GM19099 (cell line): ENCODE data around the gene DSCAM.

ENCODE experiments used
- POLR2A ChIP-seq: IDR thresholded peaks from 3 replicates; pipeline ENCODE4 v1.6.1; 2011; ENCODE audit warnings: low read depth; ENCODE audit not compliant: insufficient read length; ENCODE audit errors: extremely low read depth

The DSCAM gene

DNA sequence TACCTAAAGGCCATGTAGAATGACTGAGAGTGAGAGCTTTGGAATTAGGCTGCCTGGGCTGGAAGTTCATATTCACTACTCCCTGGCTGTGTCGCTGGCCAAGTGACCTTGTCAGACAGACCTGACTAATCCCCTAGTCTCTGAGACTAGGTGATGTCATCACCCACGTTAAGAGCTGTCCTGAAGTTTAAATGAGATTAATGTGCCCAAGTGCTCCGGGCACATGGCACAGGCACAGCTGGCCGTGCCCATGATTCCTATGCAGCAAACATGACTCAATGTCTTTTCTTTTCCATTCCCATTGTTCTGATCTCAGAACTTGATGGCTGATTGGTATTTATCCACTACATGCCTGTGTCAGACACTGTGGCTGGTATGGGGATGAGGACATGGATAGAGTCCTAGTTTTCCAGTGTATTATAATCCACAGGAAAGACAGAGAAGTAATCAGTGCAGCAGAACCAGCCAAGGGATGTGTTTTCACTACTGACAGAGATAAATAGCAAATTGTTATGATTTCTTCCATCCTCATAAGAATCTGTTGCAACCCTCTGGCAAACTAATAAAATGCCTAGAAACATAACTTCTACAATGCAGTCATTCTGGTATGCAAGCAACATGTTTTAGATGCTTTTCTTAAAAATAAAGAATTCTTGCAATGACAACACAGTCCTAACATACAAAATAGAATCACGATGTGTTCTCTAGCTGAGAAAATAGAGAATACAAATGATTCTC, 798.8 kb downstream of the DSCAM start:
- no peak for TF ChIP-seq POLR2A

DNA sequence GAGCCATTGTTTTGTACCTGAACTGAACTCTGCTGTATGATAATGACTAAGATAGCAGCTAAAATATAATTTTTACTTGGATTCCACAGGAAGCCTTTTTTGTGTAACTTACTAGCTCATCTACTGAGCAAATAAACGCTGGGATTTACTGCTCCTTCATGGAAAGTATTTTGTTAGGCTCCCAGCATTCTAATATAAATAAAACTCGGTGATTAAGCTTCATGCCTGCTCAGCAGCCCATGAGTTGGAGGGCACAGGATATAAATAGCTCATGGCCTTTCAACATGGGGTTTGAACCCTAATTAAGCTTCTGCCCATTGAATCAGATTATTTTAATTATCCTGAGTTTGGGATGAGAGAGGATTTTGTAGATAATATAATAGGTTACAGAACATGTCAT, 799.7 kb downstream of the DSCAM start:
- TF ChIP-seq POLR2A, result no peak

DNA sequence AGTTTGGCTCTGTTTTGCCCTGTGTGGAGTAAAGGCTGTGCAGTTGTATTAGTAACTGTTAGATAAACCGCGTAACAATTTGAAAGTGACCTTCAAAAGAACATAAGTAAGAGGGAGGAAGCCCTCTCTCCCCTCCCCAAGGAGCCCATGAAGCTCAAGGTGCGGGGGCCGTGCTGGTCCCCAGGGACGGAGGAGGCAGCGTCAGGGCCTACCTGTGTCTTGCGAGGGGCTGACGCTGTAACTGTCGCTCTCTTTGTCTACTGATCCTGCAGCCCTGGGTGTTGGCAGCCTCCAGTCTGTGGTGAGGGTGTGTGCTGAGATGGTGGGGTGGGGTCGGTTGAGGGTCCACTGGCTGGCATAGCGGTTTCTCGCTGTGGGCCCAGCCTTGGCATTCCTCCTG, 803.1 kb downstream of the DSCAM start:
- no peak for TF ChIP-seq POLR2A

DNA sequence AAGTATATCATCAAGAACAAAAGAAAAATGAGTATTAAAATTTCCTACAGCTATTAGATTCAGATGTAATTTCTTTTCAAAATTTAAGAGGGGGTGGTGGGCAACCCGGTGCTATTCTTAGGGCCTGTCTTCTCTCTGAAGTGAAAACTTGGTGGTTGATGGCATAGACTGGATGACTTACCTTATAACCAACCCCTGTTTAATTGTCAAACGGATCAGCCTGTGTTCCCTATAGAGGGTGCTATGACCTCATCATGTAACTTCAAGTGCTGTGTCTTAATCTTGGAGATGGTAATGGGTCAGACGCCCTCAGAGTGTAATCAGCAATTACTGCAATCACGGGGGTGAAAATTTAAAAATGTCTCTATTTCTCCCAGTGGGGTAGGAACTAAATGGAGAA, 803.5 kb downstream of the DSCAM start:
- no peak for TF ChIP-seq POLR2A

GRCh38 chr21:40041446-40041845, 805.5 kb downstream of the DSCAM start:
- TF ChIP-seq POLR2A, result no peak

GRCh38 chr21:40029888-40030287, 817.1 kb downstream of the DSCAM start:
- no peak for TF ChIP-seq POLR2A

- no peak for TF ChIP-seq POLR2A
Observed at GRCh38 chr21:40021558-40022351, 825.2 kb downstream of the DSCAM start.

- TF ChIP-seq POLR2A, result no peak
Observed at GRCh38 chr21:40020651-40021050, 826.3 kb downstream of the DSCAM start.

- no peak for TF ChIP-seq POLR2A
Observed at GRCh38 chr21:40018871-40019475, 828.0 kb downstream of the DSCAM start.

DNA sequence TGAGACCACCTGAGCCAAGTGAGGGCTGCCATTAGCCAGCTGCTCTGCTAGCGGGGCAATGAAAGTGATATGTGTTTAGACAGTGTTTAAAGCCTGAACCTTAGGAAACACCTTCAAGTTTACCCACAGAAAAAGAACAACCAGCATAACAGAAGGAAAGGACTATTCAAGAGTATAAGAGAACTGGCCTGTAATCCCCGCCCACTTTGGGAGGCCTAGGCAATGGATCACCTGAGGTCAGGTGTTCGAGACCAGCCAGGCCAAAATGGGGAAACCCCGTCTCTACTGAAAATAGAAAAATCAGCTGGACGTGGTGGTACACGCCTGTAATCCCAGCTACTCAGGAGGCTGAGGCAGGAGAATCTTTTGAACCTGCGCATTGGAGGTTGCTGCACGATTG, 830.3 kb downstream of the DSCAM start:
- no peak for TF ChIP-seq POLR2A

- no peak for TF ChIP-seq POLR2A
Observed at GRCh38 chr21:40016234-40016633, 830.7 kb downstream of the DSCAM start.

GRCh38 chr21:40015818-40016217, 831.1 kb downstream of the DSCAM start:
- no peak for TF ChIP-seq POLR2A

GRCh38 chr21:40014394-40014793, 832.6 kb downstream of the DSCAM start:
- TF ChIP-seq POLR2A, result no peak

DNA sequence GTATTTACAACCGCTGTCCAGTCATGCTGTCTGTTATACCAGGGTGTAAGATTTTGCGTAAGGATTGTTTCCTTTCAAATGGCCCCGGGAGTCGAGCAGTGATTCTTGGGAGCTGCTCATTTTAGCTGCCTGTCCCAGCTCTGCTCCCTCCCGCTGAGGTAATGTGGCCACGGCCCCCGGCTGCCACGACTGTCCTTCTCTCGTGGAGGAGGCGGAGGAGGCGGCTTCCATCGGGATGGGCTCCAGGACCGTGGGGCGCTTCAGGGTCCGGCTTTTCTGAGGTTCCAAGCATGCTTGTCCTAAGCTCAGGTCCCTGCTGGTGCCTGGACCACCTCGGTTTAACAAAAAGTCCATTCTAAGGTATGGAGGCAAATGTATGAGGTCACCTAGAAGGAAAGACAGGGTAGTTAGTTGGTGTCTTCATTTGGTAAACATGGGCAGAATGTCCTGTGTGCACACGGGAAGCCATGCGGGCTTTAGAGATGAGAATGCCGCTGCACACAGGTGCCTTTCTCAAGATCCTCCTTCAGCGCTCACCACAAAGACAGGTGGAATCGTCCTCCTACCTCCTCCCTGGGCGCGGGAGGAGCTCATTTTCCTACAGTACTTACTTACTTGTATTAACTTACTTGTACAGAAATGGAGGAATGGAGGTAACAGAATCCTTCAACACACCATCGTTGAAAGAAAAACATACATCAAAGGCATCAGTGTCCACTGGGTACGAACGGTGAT, 833.8 kb downstream of the DSCAM start:
- TF ChIP-seq POLR2A, result no peak

DNA sequence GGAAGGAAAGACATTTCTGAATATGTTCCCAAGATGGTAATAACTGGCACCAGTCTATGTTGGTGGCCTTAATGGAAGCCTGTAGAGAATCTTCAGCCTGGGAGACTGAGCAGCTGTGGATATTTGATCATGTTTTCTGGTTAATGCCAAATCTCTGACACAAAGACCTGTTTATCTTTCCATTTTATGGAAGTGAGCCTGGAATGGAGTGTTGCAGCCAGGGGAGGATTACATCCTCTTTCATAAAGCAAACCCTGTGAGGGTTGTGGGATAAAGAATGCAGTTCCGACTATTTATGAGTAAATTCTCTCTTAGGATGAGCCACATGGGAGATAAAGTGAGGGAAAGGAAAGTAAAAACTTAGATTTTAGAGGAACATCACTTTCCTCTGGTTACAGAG, 835.6 kb downstream of the DSCAM start:
- TF ChIP-seq POLR2A, result no peak

DNA sequence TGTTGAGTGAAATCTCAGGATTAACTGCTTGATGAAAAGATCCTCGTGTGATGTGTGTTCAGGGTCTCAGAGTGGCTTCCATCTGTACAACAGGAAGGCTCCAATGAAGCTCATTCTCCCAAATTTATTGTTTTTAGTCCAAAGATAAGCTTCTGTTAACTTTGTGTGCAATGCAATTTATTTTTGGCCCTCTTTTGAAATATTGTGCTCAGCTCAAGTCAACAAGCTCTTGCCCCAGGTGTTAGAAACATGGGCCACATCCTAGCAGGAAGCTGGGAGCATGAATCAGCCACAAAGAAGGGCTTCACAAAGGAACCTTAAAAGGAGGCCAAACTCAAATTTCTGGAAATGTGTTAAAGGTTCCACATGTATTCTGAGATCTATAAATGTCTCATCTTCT, 844.0 kb downstream of the DSCAM start:
- TF ChIP-seq POLR2A, result no peak
